Esophagus muscularis mucosa (tissue), 3 donors: ENCODE data around the gene EML6.

ENCODE experiments used
- POLR2A ChIP-seq: fragments of 450-650 bp; IDR thresholded peaks from one replicate; pipeline ENCODE4 v1.6.1; 2017; ENCODE audit warnings: antibody characterized with exemption, moderate library complexity, mild to moderate bottlenecking, low read depth
- POLR2AphosphoS5 ChIP-seq, 2 donors: sonication (generic); formaldehyde crosslinking; IDR thresholded peaks; one replicate each; pipeline ENCODE4 v1.6.1; 2017; ENCODE audit warnings: antibody characterized with exemption in 2 of 2
- TF ChIP-seq, protein P1 (sequence below), 3 experiments: fragments of 200-600 bp in 2 of 3; fragments of 450-650 bp in 1 of 3; sonication (generic) in 2 of 3; IDR thresholded peaks; one replicate each; pipeline ENCODE4 v1.5.1; 2017 to 2019; ENCODE audit warnings: antibody characterized with exemption in 3 of 3, mild to moderate bottlenecking in 2 of 3, moderate library complexity in 1 of 3

DNA sequence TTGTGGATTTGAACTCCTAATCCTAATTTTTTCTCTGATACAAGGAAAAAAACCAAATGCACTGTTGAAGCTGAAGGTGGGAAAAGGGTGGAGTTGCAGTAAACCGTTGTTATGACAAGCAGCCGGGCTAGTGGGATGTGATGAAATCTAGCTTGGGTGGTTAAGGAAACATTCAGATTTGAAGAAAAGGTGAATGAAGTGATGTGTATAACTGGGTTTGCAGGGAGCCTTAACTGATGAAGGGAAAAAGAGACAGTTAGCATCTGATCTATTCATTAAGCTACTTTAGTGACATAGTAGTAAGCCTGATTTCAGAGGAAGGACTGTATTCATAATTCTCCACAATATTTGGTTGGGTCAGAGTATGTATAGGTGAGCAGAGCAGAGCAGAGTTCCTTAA, 3.5 kb downstream of the EML6 start:
- TF ChIP-seq POLR2AphosphoS5 (IDR thresholded peaks at IDR 0.05): no peak
- no peak for TF ChIP-seq POLR2A
- TF ChIP-seq, protein P1, sequence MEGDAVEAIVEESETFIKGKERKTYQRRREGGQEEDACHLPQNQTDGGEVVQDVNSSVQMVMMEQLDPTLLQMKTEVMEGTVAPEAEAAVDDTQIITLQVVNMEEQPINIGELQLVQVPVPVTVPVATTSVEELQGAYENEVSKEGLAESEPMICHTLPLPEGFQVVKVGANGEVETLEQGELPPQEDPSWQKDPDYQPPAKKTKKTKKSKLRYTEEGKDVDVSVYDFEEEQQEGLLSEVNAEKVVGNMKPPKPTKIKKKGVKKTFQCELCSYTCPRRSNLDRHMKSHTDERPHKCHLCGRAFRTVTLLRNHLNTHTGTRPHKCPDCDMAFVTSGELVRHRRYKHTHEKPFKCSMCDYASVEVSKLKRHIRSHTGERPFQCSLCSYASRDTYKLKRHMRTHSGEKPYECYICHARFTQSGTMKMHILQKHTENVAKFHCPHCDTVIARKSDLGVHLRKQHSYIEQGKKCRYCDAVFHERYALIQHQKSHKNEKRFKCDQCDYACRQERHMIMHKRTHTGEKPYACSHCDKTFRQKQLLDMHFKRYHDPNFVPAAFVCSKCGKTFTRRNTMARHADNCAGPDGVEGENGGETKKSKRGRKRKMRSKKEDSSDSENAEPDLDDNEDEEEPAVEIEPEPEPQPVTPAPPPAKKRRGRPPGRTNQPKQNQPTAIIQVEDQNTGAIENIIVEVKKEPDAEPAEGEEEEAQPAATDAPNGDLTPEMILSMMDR (IDR thresholded peaks at IDR 0.05): no peak
